Suprapubic skin (tissue), 4 donors: ENCODE measurements around the gene CLEC16A. TPM values are rescaled to one million over a fixed set of nuclear protein-coding genes. Genes with fewer than 3 reads are reported as not detected.

Experiments used
- DNase-seq, 2 donors: peaks; one replicate each; pipeline ENCODE4 v3.0.0-alpha.2; 2019; ENCODE audit warnings: low spot score in 2 of 2
- H3K27ac ChIP-seq: fragments of 200-600 bp; sonication (generic); one replicate; pipeline ENCODE4 v1.5.1; 2019
- H3K27me3 ChIP-seq: fragments of 200-600 bp; sonication (generic); one replicate; pipeline ENCODE4 v1.5.1; 2019
- H3K36me3 ChIP-seq: fragments of 200-600 bp; sonication (generic); one replicate; pipeline ENCODE4 v1.5.1; 2019
- H3K4me1 ChIP-seq: fragments of 200-600 bp; sonication (generic); one replicate; pipeline ENCODE4 v1.5.1; 2019
- H3K4me3 ChIP-seq: fragments of 200-600 bp; sonication (generic); one replicate; pipeline ENCODE4 v1.5.1; 2019; ENCODE audit warnings: mild to moderate bottlenecking
- H3K9me3 ChIP-seq: fragments of 200-600 bp; sonication (generic); one replicate; pipeline ENCODE4 v1.5.1; 2019
- CTCF ChIP-seq, 2 donors: fragments of 200-600 bp in 1 of 2; fragments of 450-650 bp in 1 of 2; sonication (generic) in 1 of 2; IDR thresholded peaks; one replicate each; pipeline ENCODE4 v1.5.1; 2016 to 2019; ENCODE audit warnings: antibody characterized with exemption in 2 of 2, mild to moderate bottlenecking in 1 of 2, moderate library complexity in 1 of 2
- EP300 ChIP-seq: sonication (generic); formaldehyde crosslinking; IDR thresholded peaks from one replicate; pipeline ENCODE4 v1.6.1; 2017; ENCODE audit warnings: antibody characterized with exemption
- POLR2A ChIP-seq, 2 donors: fragments of 450-650 bp; IDR thresholded peaks; one replicate each; pipeline ENCODE4 v1.6.1; 2017; ENCODE audit warnings: antibody characterized with exemption in 2 of 2, mild to moderate bottlenecking in 2 of 2, moderate library complexity in 2 of 2
- POLR2AphosphoS5 ChIP-seq, 3 donors: sonication (generic); formaldehyde crosslinking; IDR thresholded peaks; one replicate each; pipeline ENCODE4 v1.6.1; 2017; ENCODE audit warnings: antibody characterized with exemption in 3 of 3
- WGBS: methylation state at CpG from one replicate; pipeline ENCODE4 v1.1.5; 2018; 5-methylcytosine and 5-hydroxymethylcytosine counted together
- total RNA-seq, 4 donors: library from RNA; depleted of rRNA; stranded (reverse); fragments of >200 nt; gene quantifications; one replicate each; pipeline ENCODE4 v1.1.0, GENCODE V29; 2016

The CLEC16A gene
- total RNA-seq, 4 donors from 2014 or later, result 37.2 to 62.3 (median 39.0) TPM

- H3K27ac ChIP-seq, result no peak overlapping the region
- DNase-seq, result no peak
- H3K9me3 ChIP-seq, result no peaks in the 10 kb centered on the region
- no peak overlapping the region for H3K4me3 ChIP-seq
- peaks cover 4% of the 10 kb centered on the region for H3K4me1 ChIP-seq
- 98% methylated on average over 21 of the region's 22 CpGs for WGBS
- peaks cover 33% of the 10 kb centered on the region for H3K36me3 ChIP-seq
- H3K27me3 ChIP-seq, result no peaks in the 10 kb centered on the region
- TF ChIP-seq CTCF (IDR thresholded peaks at IDR 0.05) (no peak), POLR2A (IDR thresholded peaks at IDR 0.05) (no peak), POLR2AphosphoS5 (IDR thresholded peaks at IDR 0.05) (no peak)
These were observed 221.7 kb downstream of the CLEC16A start for GRCh38 chr16:11165894-11166665.

DNA sequence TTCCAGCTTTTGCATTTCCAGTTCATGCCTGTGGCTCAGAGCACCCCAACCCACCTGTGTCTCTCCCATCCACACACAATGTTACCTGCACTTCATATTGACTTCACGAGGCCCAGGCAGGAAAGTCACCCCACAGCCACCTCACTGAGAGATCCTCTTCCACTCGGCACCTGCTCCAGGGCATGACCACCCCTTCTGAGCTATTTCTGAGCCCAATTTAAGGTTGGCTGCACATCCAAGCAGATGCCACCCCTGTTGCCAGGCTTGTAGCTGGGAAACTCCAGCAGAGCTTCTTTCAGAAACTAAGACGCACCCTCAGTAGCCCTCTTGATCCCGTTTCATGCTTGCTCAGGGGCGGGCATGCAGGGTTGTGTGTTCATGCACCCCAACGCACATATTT is 223.2 kb downstream of the CLEC16A start:
- DNase-seq, result no peak
- Histone ChIP-seq H3K27me3 (no peaks in the 10 kb centered on the region), H3K27ac (no peak overlapping the region), H3K4me3 (no peak overlapping the region), H3K4me1 (peaks cover 4% of the 10 kb centered on the region), H3K36me3 (peaks cover 43% of the 10 kb centered on the region), H3K9me3 (no peaks in the 10 kb centered on the region)
- 96% methylated on average over 6 of the region's 6 CpGs for WGBS
- TF ChIP-seq EP300, result no peak
- no peak for TF ChIP-seq CTCF (IDR thresholded peaks at IDR 0.05)
- no peak for TF ChIP-seq POLR2AphosphoS5 (IDR thresholded peaks at IDR 0.05)
- no peak for TF ChIP-seq POLR2A (IDR thresholded peaks at IDR 0.05)

DNA sequence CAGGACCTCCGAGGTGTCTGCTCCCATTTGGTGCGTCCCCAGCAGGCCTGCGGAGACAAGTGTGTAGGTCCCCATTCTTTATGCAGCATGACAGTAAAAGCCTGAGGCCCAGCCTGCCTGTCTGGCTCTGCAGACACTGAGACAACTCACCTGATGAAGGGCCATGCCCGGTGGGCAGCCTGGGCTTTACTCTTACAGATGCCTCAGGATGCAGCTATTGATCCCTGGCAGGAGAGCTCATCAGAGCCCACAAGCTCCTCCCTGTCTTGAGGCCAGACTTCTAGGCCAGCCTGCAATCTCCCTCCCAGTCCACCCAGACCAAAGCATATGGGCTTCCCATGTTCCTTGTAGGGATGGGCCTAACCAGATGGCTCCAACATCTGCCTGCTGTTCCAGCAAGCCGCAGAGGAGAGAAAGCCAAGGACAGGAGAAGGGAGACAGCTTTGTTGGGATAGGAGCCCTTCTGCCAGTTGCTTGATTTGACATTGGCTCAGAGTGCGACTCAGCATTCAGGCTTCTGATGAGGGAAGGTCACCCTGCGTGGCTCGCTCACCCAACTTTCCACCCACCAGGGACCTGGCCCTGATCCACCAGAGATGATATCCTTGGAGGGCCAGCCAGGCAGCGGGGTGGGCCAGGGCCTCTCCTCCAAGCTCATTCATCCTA is 224.2 kb downstream of the CLEC16A start:
- peaks cover 4% of the 10 kb centered on the region for H3K4me1 ChIP-seq
- no peak for TF ChIP-seq EP300
- TF ChIP-seq POLR2AphosphoS5 (IDR thresholded peaks at IDR 0.05), result no peak
- no peak for TF ChIP-seq POLR2A (IDR thresholded peaks at IDR 0.05)
- TF ChIP-seq CTCF (IDR thresholded peaks at IDR 0.05), result no peak
- no peaks in the 10 kb centered on the region for H3K27me3 ChIP-seq
- 74% methylated on average over 8 of the region's 9 CpGs for WGBS
- H3K4me3 ChIP-seq, result no peak overlapping the region
- H3K27ac ChIP-seq, result no peak overlapping the region
- H3K9me3 ChIP-seq, result no peaks in the 10 kb centered on the region
- DNase-seq, result no peak
- H3K36me3 ChIP-seq, result peaks cover 52% of the 10 kb centered on the region

DNA sequence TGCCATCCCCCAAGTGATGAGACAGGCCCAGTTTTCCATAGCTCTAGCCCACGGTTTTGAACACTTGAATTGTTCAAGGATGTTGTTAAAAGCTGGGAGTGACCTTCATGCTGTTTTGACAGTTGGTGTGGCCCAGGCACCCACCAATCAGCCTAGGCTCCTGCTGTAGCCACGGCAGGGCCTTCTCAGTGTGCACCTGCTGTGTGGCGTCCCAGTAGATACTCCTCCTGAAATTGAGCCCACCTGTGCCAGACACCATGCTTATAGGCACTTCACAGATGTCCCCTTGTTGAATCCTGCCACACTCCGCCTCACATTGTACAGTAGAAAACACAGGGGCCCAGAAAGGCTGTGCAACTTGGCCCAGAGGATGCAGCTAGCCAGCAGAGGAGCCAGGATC is 225.3 kb downstream of the CLEC16A start:
- no peaks in the 10 kb centered on the region for H3K27me3 ChIP-seq
- H3K27ac ChIP-seq, result no peak overlapping the region
- no peak for DNase-seq
- no peak overlapping the region for H3K4me3 ChIP-seq
- no peak for TF ChIP-seq POLR2AphosphoS5 (IDR thresholded peaks at IDR 0.05)
- no peak for TF ChIP-seq POLR2A (IDR thresholded peaks at IDR 0.05)
- no peak for TF ChIP-seq CTCF (IDR thresholded peaks at IDR 0.05)
- no peak for TF ChIP-seq EP300
- WGBS, result 90% methylated on average over 2 of the region's 4 CpGs
- peaks cover 63% of the 10 kb centered on the region for H3K36me3 ChIP-seq
- H3K4me1 ChIP-seq, result peaks cover 4% of the 10 kb centered on the region
- no peaks in the 10 kb centered on the region for H3K9me3 ChIP-seq

DNA sequence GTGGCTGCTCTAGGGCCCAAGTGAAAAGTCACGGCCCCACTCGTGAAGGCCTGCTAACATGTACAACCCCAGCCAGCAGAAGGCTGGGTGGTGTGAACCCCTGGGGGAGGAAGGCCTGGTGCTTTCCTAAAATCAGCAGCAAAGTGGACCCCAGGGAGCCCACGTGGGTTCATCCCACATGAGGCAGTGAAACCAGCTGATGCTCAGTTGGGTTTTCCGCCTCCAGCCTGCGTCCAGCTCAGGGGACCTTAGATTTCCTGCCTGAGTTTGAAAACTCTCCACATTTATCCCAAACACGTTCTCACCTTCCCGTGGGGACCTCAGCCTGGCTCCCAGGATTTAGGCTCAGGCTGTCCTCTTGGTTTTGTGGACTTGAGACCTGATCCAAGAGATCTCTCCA is 225.8 kb downstream of the CLEC16A start:
- TF ChIP-seq POLR2AphosphoS5 (IDR thresholded peaks at IDR 0.05), result no peak
- TF ChIP-seq CTCF (IDR thresholded peaks at IDR 0.05), result no peak
- no peak for TF ChIP-seq EP300
- TF ChIP-seq POLR2A (IDR thresholded peaks at IDR 0.05), result no peak
- no peak overlapping the region for H3K4me3 ChIP-seq
- no peaks in the 10 kb centered on the region for H3K9me3 ChIP-seq
- H3K4me1 ChIP-seq, result peaks cover 4% of the 10 kb centered on the region
- H3K36me3 ChIP-seq, result peaks cover 63% of the 10 kb centered on the region
- DNase-seq, result no peak
- WGBS, result 81% methylated on average over 2 of the region's 7 CpGs
- H3K27ac ChIP-seq, result no peak overlapping the region
- no peaks in the 10 kb centered on the region for H3K27me3 ChIP-seq
